CD8-positive, alpha-beta memory T cell (primary cell): Measurements from ENCODE around the gene CNTLN. TPM values are rescaled to one million over a fixed set of nuclear protein-coding genes. Genes with fewer than 3 reads are reported as not detected.

Experiments
- CTCF ChIA-PET: fragments of 350-600 bp; sonication (Branson Sonifier 250); formaldehyde crosslinking; loops from one replicate; lab custom pipeline; 2021; ENCODE audit warnings: antibody characterized with exemption; lab: Charles Lee
- POLR2A ChIA-PET: fragments of 350-600 bp; sonication (Branson Sonifier 250); formaldehyde crosslinking; loops from one replicate; lab custom pipeline; 2021; ENCODE audit warnings: antibody characterized with exemption; lab: Charles Lee
- DNase-seq, 5 donors: peaks; one replicate each; pipeline versions ENCODE4 v3.0.0 to v3.0.0-alpha.2; 2020 to 2022; ENCODE audit warnings: mixed read lengths in 1 of 5
- H3K27ac ChIP-seq: one replicate; pipeline ENCODE4 v1.7.0; 2013; ENCODE audit warnings: low read depth, mild to moderate bottlenecking, low read length, moderate library complexity
- H3K27me3 ChIP-seq: 2 replicates; pipeline ENCODE4 v1.7.0; 2013; ENCODE audit warnings: low read length, mild to moderate bottlenecking; ENCODE audit not compliant: insufficient read depth, poor library complexity, severe bottlenecking
- H3K36me3 ChIP-seq: 2 replicates; pipeline ENCODE4 v1.7.0; 2013; ENCODE audit warnings: mild to moderate bottlenecking, low read length, moderate library complexity; ENCODE audit not compliant: insufficient read depth
- H3K4me1 ChIP-seq: 2 replicates; pipeline ENCODE4 v1.7.0; 2013; ENCODE audit warnings: mild to moderate bottlenecking, low read length, moderate library complexity; ENCODE audit not compliant: insufficient read depth
- H3K4me3 ChIP-seq: 2 replicates; pipeline ENCODE4 v1.7.0; 2013; ENCODE audit warnings: mild to moderate bottlenecking, low read length
- H3K9me3 ChIP-seq: 2 replicates; pipeline ENCODE4 v1.7.0; 2013; ENCODE audit warnings: mild to moderate bottlenecking, low read length
- H3K27ac Mint-ChIP-seq, 8 donors: one replicate each; pipeline ENCODE4 v1.8.0; 2020 to 2021; ENCODE audit warnings: mixed read lengths in 8 of 8, mild to moderate bottlenecking in 6 of 8, inconsistent platforms in 3 of 8, moderate library complexity in 3 of 8
- H3K27me3 Mint-ChIP-seq, 2 donors: one replicate each; pipeline ENCODE4 v1.8.0; 2020 to 2021; ENCODE audit warnings: mixed read lengths in 2 of 2, mild to moderate bottlenecking in 1 of 2, moderate library complexity in 1 of 2
- H3K36me3 Mint-ChIP-seq, 3 donors: one replicate each; pipeline ENCODE4 v1.8.0; 2020 to 2021; ENCODE audit warnings: mixed read lengths in 3 of 3, inconsistent platforms in 1 of 3, mild to moderate bottlenecking in 1 of 3
- H3K4me1 Mint-ChIP-seq, 3 donors: one replicate each; pipeline ENCODE4 v1.8.0; 2020 to 2021; ENCODE audit warnings: mixed read lengths in 3 of 3, inconsistent platforms in 1 of 3, mild to moderate bottlenecking in 1 of 3
- H3K4me3 Mint-ChIP-seq, 7 donors: one replicate each; pipeline ENCODE4 v1.8.0; 2020 to 2021; ENCODE audit warnings: mixed read lengths in 7 of 7, mild to moderate bottlenecking in 6 of 7, moderate library complexity in 4 of 7, inconsistent platforms in 2 of 7
- H3K9me3 Mint-ChIP-seq, 5 donors: one replicate each; pipeline ENCODE4 v1.8.0; 2020 to 2022; ENCODE audit warnings: mixed read lengths in 5 of 5, mild to moderate bottlenecking in 3 of 5, moderate library complexity in 2 of 5, inconsistent platforms in 1 of 5
- polyA plus RNA-seq: library from polyadenylated mRNA; unstranded; fragments of 300-500 nt; fragmentation: Illumina TruSeq; gene quantifications from one replicate; pipeline ENCODE4 v1.2.3, GENCODE V29; 2021
- total RNA-seq, 2 experiments: library from RNA; stranded (reverse); gene quantifications; one replicate each; pipeline ENCODE4 v1.2.3, GENCODE V29; 2021

The CNTLN gene
- total and polyA plus RNA-seq, 3 experiments from 2014 or later: 0.20 to 0.24 TPM; not detected in 1

- Mint-ChIP-seq H3K4me1 (no peaks in the 10 kb centered on the region), H3K4me3 (no peak overlapping the region), H3K27ac (no peak overlapping the region), H3K9me3 (peaks cover 0 to 5% (median 0%) of the 10 kb centered on the region in 5 donors), H3K27me3 (no peaks in the 10 kb centered on the region), H3K36me3 (no peaks in the 10 kb centered on the region)
- H3K9me3 ChIP-seq: no peaks in the 10 kb centered on the region
- no peaks in the 10 kb centered on the region for H3K27me3 ChIP-seq
- no peak overlapping the region for H3K27ac ChIP-seq
- no peaks in the 10 kb centered on the region for H3K4me1 ChIP-seq
- ChIA-PET POLR2A (no interaction called here), CTCF (no interaction called here)
- H3K36me3 ChIP-seq: no peaks in the 10 kb centered on the region
- no peak overlapping the region for H3K4me3 ChIP-seq
- DNase-seq: no peak
Observed at GRCh38 chr9:17481565-17481964, 346.7 kb downstream of the CNTLN start.

GRCh38 chr9:17484906-17485305, 350.1 kb downstream of the CNTLN start:
- peaks cover 0 to 11% (median 1%) of the 10 kb centered on the region in 5 donors for H3K9me3 Mint-ChIP-seq
- no peaks in the 10 kb centered on the region for H3K36me3 Mint-ChIP-seq
- H3K27me3 ChIP-seq: no peaks in the 10 kb centered on the region
- DNase-seq: no peak
- no peaks in the 10 kb centered on the region for H3K4me1 Mint-ChIP-seq
- H3K4me3 Mint-ChIP-seq: no peak overlapping the region
- no peak overlapping the region for H3K27ac Mint-ChIP-seq
- CTCF ChIA-PET: no interaction called here
- POLR2A ChIA-PET: no interaction called here
- H3K27ac ChIP-seq: no peak overlapping the region
- H3K27me3 Mint-ChIP-seq: no peaks in the 10 kb centered on the region
- no peak overlapping the region for H3K4me3 ChIP-seq
- H3K4me1 ChIP-seq: no peaks in the 10 kb centered on the region
- no peaks in the 10 kb centered on the region for H3K9me3 ChIP-seq
- H3K36me3 ChIP-seq: no peaks in the 10 kb centered on the region

GRCh38 chr9:17486396-17486795, 351.6 kb downstream of the CNTLN start:
- Mint-ChIP-seq H3K4me3 (no peak overlapping the region), H3K27me3 (peaks cover 0 to 3% of the 10 kb centered on the region in 2 donors), H3K36me3 (no peaks in the 10 kb centered on the region), H3K9me3 (peaks cover 0 to 10% (median 4%) of the 10 kb centered on the region in 5 donors), H3K27ac (no peak overlapping the region), H3K4me1 (no peaks in the 10 kb centered on the region)
- Histone ChIP-seq H3K4me3 (no peak overlapping the region), H3K36me3 (no peaks in the 10 kb centered on the region), H3K4me1 (no peaks in the 10 kb centered on the region), H3K9me3 (no peaks in the 10 kb centered on the region), H3K27me3 (no peaks in the 10 kb centered on the region), H3K27ac (no peak overlapping the region)
- CTCF ChIA-PET: no interaction called here
- POLR2A ChIA-PET: no interaction called here
- DNase-seq: no peak

GRCh38 chr9:17487467-17487866, 352.6 kb downstream of the CNTLN start:
- DNase-seq: no peak
- Histone ChIP-seq H3K36me3 (no peaks in the 10 kb centered on the region), H3K27me3 (no peaks in the 10 kb centered on the region), H3K27ac (no peak overlapping the region), H3K9me3 (no peaks in the 10 kb centered on the region), H3K4me1 (no peaks in the 10 kb centered on the region), H3K4me3 (no peak overlapping the region)
- peaks cover 0 to 3% of the 10 kb centered on the region in 2 donors for H3K27me3 Mint-ChIP-seq
- no peaks in the 10 kb centered on the region for H3K36me3 Mint-ChIP-seq
- no peaks in the 10 kb centered on the region for H3K4me1 Mint-ChIP-seq
- H3K27ac Mint-ChIP-seq: no peak overlapping the region
- peaks cover 0 to 10% (median 4%) of the 10 kb centered on the region in 5 donors for H3K9me3 Mint-ChIP-seq
- no peak overlapping the region for H3K4me3 Mint-ChIP-seq
- POLR2A ChIA-PET: no interaction called here
- CTCF ChIA-PET: no interaction called here

- Histone ChIP-seq H3K4me1 (no peaks in the 10 kb centered on the region), H3K9me3 (no peaks in the 10 kb centered on the region), H3K36me3 (no peaks in the 10 kb centered on the region), H3K27ac (no peak overlapping the region), H3K4me3 (no peak overlapping the region), H3K27me3 (no peaks in the 10 kb centered on the region)
- Mint-ChIP-seq H3K9me3 (peaks cover 0 to 14% (median 5%) of the 10 kb centered on the region in 5 donors), H3K4me1 (no peaks in the 10 kb centered on the region), H3K4me3 (no peak overlapping the region), H3K27me3 (peaks cover 0 to 3% of the 10 kb centered on the region in 2 donors), H3K27ac (no peak overlapping the region), H3K36me3 (no peaks in the 10 kb centered on the region)
- POLR2A ChIA-PET: no interaction called here
- CTCF ChIA-PET: no interaction called here
- no peak for DNase-seq
Observed at GRCh38 chr9:17488662-17489061, 353.8 kb downstream of the CNTLN start.

- POLR2A ChIA-PET: no interaction called here
Observed at GRCh38 chr9:17490110-17490509, 355.3 kb downstream of the CNTLN start.

GRCh38 chr9:17491780-17492179, 356.9 kb downstream of the CNTLN start:
- H3K27me3 ChIP-seq: no peaks in the 10 kb centered on the region
- no peak overlapping the region for H3K27ac ChIP-seq
- H3K4me3 ChIP-seq: no peak overlapping the region
- no peak overlapping the region for H3K27ac Mint-ChIP-seq
- ChIA-PET CTCF (no interaction called here), POLR2A (no interaction called here)
- no peaks in the 10 kb centered on the region for H3K9me3 ChIP-seq
- DNase-seq: no peak
- peaks cover 0 to 15% (median 5%) of the 10 kb centered on the region in 5 donors for H3K9me3 Mint-ChIP-seq
- H3K36me3 Mint-ChIP-seq: no peaks in the 10 kb centered on the region
- no peaks in the 10 kb centered on the region for H3K4me1 Mint-ChIP-seq
- no peak overlapping the region for H3K4me3 Mint-ChIP-seq
- H3K4me1 ChIP-seq: no peaks in the 10 kb centered on the region
- peaks cover 0 to 3% of the 10 kb centered on the region in 2 donors for H3K27me3 Mint-ChIP-seq
- no peaks in the 10 kb centered on the region for H3K36me3 ChIP-seq

More at GRCh38 chr9:17490110-17490509, 355.3 kb downstream of the CNTLN start:
- CTCF ChIA-PET: no interaction called here
- H3K36me3 Mint-ChIP-seq: no peaks in the 10 kb centered on the region
- no peak for DNase-seq
- H3K4me3 Mint-ChIP-seq: no peak overlapping the region
- Histone ChIP-seq H3K4me1 (no peaks in the 10 kb centered on the region), H3K27ac (no peak overlapping the region), H3K36me3 (no peaks in the 10 kb centered on the region), H3K4me3 (no peak overlapping the region), H3K9me3 (no peaks in the 10 kb centered on the region), H3K27me3 (no peaks in the 10 kb centered on the region)
- peaks cover 0 to 14% (median 5%) of the 10 kb centered on the region in 5 donors for H3K9me3 Mint-ChIP-seq
- H3K27me3 Mint-ChIP-seq: peaks cover 0 to 3% of the 10 kb centered on the region in 2 donors
- no peak overlapping the region for H3K27ac Mint-ChIP-seq
- H3K4me1 Mint-ChIP-seq: no peaks in the 10 kb centered on the region

GRCh38 chr9:17503196-17503595, 368.4 kb downstream of the CNTLN start:
- DNase-seq: no peak
- Mint-ChIP-seq H3K27me3 (no peaks in the 10 kb centered on the region), H3K9me3 (peaks cover 3 to 17% (median 5%) of the 10 kb centered on the region in 5 donors), H3K4me3 (no peak overlapping the region), H3K27ac (no peak overlapping the region), H3K36me3 (no peaks in the 10 kb centered on the region), H3K4me1 (no peaks in the 10 kb centered on the region)
- H3K27ac ChIP-seq: no peak overlapping the region
- no peaks in the 10 kb centered on the region for H3K36me3 ChIP-seq
- H3K9me3 ChIP-seq: no peaks in the 10 kb centered on the region
- POLR2A ChIA-PET: no interaction called here
- CTCF ChIA-PET: no interaction called here
- no peak overlapping the region for H3K4me3 ChIP-seq
- H3K4me1 ChIP-seq: no peaks in the 10 kb centered on the region
- H3K27me3 ChIP-seq: no peaks in the 10 kb centered on the region

- Histone ChIP-seq H3K4me3 (no peak overlapping the region), H3K36me3 (no peaks in the 10 kb centered on the region), H3K4me1 (no peaks in the 10 kb centered on the region), H3K27me3 (no peaks in the 10 kb centered on the region), H3K27ac (no peak overlapping the region), H3K9me3 (no peaks in the 10 kb centered on the region)
- ChIA-PET POLR2A (no interaction called here), CTCF (no interaction called here)
- DNase-seq: no peak
- no peaks in the 10 kb centered on the region for H3K27me3 Mint-ChIP-seq
- H3K9me3 Mint-ChIP-seq: peaks cover 5 to 25% (median 15%) of the 10 kb centered on the region in 5 donors
- H3K4me1 Mint-ChIP-seq: no peaks in the 10 kb centered on the region
- no peak overlapping the region for H3K27ac Mint-ChIP-seq
- no peak overlapping the region for H3K4me3 Mint-ChIP-seq
- H3K36me3 Mint-ChIP-seq: no peaks in the 10 kb centered on the region
Observed at GRCh38 chr9:17509151-17509550, 374.3 kb downstream of the CNTLN start.
